BJ (cell line): ENCODE data around the gene COBL. TPM values are rescaled to one million over a fixed set of nuclear protein-coding genes. Genes with fewer than 3 reads are reported as not detected.
"Not testable (repeated sequence)": the region's sequence is repeated elsewhere in the genome, so short reads cannot be mapped to it uniquely, and the experiment has no call there.

ENCODE experiments used
- CTCF ChIA-PET: fragments of 350-600 bp; formaldehyde crosslinking; extraction: SDS; loops from one replicate; lab custom pipeline; 2021; ENCODE audit warnings: antibody characterized with exemption, inconsistent platforms; lab: Yijun Ruan, JAX
- POLR2A ChIA-PET: fragments of 300-600 bp; sonication (Branson Sonifier 250); formaldehyde crosslinking; extraction: SDS; loops from one replicate; lab custom pipeline; 2021; ENCODE audit warnings: antibody characterized with exemption; lab: Charles Lee
- DNase-seq: peaks from one replicate; pipeline ENCODE4 v3.0.0-alpha.2; 2011; ENCODE audit warnings: low read depth
- H3K27me3 ChIP-seq: 2 replicates; pipeline ENCODE4 v1.6.0; 2011; ENCODE audit warnings: low read length; ENCODE audit not compliant: control insufficient read depth, insufficient read depth
- H3K36me3 ChIP-seq: 2 replicates; pipeline ENCODE4 v1.5.1; 2011; ENCODE audit warnings: low read length; ENCODE audit not compliant: control insufficient read depth, insufficient read depth
- H3K4me3 ChIP-seq: 2 replicates; pipeline ENCODE4 v1.5.1; 2011; ENCODE audit warnings: low read depth, mild to moderate bottlenecking, control low read depth, low read length
- polyA plus RNA-seq: library from polyadenylated mRNA; depleted of rRNA; stranded (reverse); fragments of >200 nt; gene quantifications from 2 replicates; pipeline ENCODE4 v1.2.3, GENCODE V29; 2011
- TF ChIP-seq, protein P1 (sequence below): IDR thresholded peaks from 2 replicates; pipeline ENCODE4 v1.5.1; 2011; ENCODE audit warnings: low read depth, mild to moderate bottlenecking, control low read depth, inconsistent platforms, low read length, moderate library complexity; ENCODE audit not compliant: insufficient read depth

The COBL gene
- polyA plus RNA-seq, 1 experiment = not detected

GRCh38 chr7:51006483-51007235, 309.9 kb downstream of the COBL start:
- Histone ChIP-seq H3K27me3 (peaks cover 3% of the 10 kb centered on the region), H3K4me3 (no peak overlapping the region), H3K36me3 (no peaks in the 10 kb centered on the region)
- CTCF ChIA-PET = interaction anchor here (0.6 to 1.6 kb wide), 5 partner anchors 12 to 242 kb away, joined by 3 to 5 read pairs (median 3); no protein-coding TSS in a partner anchor
- TF ChIP-seq, protein P1, sequence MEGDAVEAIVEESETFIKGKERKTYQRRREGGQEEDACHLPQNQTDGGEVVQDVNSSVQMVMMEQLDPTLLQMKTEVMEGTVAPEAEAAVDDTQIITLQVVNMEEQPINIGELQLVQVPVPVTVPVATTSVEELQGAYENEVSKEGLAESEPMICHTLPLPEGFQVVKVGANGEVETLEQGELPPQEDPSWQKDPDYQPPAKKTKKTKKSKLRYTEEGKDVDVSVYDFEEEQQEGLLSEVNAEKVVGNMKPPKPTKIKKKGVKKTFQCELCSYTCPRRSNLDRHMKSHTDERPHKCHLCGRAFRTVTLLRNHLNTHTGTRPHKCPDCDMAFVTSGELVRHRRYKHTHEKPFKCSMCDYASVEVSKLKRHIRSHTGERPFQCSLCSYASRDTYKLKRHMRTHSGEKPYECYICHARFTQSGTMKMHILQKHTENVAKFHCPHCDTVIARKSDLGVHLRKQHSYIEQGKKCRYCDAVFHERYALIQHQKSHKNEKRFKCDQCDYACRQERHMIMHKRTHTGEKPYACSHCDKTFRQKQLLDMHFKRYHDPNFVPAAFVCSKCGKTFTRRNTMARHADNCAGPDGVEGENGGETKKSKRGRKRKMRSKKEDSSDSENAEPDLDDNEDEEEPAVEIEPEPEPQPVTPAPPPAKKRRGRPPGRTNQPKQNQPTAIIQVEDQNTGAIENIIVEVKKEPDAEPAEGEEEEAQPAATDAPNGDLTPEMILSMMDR = no peak
- POLR2A ChIA-PET = no interaction called here
- DNase-seq = no peak

DNA sequence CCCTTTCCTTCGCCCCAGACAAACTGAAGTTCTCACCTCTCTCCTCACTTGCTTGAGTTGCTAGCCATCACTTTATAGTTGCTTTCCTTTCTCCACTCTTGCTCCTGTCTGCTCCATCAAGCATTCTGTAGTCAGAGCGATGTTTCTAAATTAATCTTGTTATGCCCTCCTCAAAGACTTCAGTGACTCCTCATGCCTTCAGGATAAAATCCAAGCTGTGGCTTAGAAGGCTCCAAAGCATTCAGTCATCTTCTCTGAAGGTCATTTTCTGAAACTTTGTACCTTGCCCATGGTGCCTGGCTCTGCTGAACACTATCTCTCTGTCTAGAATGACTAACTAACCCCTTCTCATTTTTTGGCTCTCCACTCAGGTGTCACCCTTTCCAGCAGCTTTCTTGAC, 311.5 kb downstream of the COBL start:
- DNase-seq = no peak
- TF ChIP-seq, protein P1 = no peak
- POLR2A ChIA-PET = no interaction called here
- CTCF ChIA-PET = no interaction called here
- Histone ChIP-seq H3K36me3 (no peaks in the 10 kb centered on the region), H3K27me3 (peaks cover 3% of the 10 kb centered on the region), H3K4me3 (no peak overlapping the region)

GRCh38 chr7:51000956-51001355, 315.7 kb downstream of the COBL start:
- ChIA-PET POLR2A (no interaction called here), CTCF (no interaction called here)
- no peaks in the 10 kb centered on the region for H3K36me3 ChIP-seq
- no peak overlapping the region for H3K4me3 ChIP-seq
- DNase-seq = no peak
- H3K27me3 ChIP-seq = peaks cover 3% of the 10 kb centered on the region
- TF ChIP-seq, protein P1 = no peak

DNA sequence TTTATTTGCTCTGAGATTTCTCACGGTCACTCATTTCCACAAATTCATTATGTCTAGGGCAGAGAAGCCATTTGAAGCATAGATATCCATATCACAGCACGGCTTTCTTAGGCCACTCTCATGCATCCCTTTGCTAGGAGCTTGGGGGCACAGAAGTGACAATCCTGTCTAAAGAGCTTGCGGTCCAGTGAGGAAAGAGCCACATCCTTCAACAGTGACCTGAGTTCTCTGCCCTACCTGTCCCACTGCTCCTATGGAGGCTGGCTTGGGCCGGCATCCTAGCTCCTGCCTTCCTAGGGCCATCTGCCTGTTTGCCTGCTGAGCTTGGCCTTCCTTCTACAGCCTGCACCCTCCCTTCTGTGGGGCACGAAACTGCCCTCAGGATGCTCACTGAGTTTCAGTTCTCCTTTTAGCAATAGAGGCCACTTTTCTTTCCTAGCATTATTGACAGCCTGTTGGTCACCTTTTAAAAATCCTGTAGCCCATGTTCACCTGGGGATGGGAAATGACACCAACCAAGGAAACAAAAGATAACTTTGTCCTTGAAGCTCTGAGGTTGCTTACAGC, 321.8 kb downstream of the COBL start:
- CTCF ChIA-PET = interaction anchor here (1.3 kb wide), 1 partner anchor 12 kb away, joined by 3 read pairs; no protein-coding TSS in a partner anchor
- H3K27me3 ChIP-seq = peaks cover 4% of the 10 kb centered on the region
- POLR2A ChIA-PET = no interaction called here
- H3K4me3 ChIP-seq = no peak overlapping the region
- TF ChIP-seq, protein P1 = no peak
- H3K36me3 ChIP-seq = no peaks in the 10 kb centered on the region
- DNase-seq = no peak

DNA sequence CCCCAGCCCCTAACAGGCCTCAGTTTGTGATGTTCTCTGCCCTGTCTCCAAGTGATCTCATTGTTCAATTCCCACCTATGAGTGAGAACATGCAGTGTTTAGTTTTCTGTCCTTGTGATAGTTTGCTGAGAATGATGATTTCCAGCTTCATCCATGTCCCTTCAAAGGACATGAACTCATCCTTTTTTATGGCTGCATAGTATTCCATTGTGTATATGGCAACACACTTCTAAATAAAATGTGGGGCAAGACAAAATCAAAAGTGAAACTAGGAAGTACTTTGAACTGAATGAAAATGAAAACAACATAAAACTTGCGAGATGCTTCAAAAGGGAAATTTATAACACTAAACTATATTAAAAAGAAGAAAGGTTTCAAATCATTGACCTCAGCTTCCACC, 326.4 kb downstream of the COBL start:
- CTCF ChIA-PET, H3K36me3 ChIP-seq, POLR2A ChIA-PET, H3K4me3 ChIP-seq, H3K27me3 ChIP-seq, DNase-seq: not testable (repeated sequence)
